Fibroblast of upper back skin (primary cell): Measurements from ENCODE around the gene MAGED4B.
A peak's percentile ranks its signal among the peaks of the same experiment; 100 is the strongest.
"Not testable (repeated sequence)": the region's sequence is repeated elsewhere in the genome, so short reads cannot be mapped to it uniquely, and the experiment has no call there.

Source experiments
- DNase-seq: peaks from one replicate; pipeline ENCODE4 v3.0.0-alpha.2; 2013

MAGED4B gene, protein sequence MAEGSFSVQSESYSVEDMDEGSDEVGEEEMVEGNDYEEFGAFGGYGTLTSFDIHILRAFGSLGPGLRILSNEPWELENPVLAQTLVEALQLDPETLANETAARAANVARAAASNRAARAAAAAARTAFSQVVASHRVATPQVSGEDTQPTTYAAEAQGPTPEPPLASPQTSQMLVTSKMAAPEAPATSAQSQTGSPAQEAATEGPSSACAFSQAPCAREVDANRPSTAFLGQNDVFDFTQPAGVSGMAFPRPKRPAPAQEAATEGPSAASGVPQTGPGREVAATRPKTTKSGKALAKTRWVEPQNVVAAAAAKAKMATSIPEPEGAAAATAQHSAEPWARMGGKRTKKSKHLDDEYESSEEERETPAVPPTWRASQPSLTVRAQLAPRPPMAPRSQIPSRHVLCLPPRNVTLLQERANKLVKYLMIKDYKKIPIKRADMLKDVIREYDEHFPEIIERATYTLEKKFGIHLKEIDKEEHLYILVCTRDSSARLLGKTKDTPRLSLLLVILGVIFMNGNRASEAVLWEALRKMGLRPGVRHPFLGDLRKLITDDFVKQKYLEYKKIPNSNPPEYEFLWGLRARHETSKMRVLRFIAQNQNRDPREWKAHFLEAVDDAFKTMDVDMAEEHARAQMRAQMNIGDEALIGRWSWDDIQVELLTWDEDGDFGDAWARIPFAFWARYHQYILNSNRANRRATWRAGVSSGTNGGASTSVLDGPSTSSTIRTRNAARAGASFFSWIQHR

DNA sequence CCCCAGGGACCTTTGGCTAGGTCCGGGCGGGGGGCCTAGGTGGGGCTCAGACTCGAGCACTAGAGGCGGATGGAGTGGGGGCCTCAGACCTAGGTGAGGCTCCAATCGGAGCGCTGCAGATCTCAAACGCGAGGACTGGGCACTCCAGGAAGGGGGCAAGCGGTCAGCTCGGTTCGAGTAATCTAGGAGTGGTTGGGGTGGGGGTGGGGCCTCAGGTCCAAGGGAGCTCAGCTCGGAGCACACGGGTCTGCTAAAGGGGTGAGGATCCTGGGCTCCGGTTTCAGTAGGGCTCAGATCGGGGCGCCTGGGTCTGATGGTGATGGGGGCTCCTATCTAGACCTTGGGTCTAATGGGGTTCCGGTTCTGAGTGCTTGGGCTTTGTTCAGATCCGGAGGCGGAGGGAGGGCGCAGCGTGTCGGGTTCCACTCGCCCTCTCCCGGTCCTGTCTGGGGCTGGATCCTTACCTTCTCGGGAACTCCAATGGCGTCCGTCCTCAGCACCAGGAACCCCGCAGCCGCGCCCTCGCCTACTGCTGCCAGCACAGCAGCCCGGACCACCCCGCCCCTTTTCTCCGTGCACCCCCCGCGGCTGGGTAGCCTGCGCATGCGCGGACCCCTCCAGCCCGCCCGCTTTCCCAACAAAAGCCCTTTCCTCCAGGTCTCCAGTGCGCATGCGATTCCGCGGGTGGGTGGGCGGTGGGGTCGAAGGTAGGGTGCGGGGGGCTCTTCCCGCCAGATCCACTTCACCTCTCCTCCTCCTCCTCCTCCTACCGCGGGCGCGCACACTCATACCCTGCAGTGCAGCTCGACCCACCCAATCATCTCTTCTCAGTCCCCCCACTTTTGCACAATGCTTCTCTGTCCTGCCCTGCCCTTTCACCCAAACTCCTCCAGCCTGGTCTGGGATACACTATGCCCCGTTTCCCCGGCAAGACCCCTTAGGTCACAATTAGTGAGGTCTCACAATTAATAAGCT, at the start of gene MAGED4B:
Gene MAGED4B, minus strand, starts transcription at position 518 of the 975 bp plus-strand sequence. CDS start 1,011 bp downstream, outside the sequence.
- not testable (repeated sequence) for DNase-seq

DNA sequence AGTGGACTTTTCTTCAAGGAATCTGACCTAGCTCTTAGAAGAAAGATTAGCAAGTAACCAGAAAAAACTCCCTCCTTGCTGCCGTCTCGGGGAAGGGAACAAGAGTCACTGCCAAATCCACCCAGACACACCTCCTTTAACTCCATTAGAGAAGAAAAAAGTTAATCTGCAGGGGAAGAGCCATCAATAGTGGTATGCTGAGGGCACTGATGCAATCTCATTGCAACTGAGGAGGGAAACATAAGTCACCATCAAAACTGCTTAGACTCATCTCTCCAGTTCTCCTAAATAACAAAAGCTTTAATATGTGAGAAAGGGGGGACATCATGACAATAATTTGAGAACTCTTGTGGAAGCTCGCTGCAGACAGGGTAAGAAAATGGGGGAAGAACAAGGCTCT, 49.3 kb upstream of the MAGED4B start:
- DNase-seq, result peak; percentile 17

DNA sequence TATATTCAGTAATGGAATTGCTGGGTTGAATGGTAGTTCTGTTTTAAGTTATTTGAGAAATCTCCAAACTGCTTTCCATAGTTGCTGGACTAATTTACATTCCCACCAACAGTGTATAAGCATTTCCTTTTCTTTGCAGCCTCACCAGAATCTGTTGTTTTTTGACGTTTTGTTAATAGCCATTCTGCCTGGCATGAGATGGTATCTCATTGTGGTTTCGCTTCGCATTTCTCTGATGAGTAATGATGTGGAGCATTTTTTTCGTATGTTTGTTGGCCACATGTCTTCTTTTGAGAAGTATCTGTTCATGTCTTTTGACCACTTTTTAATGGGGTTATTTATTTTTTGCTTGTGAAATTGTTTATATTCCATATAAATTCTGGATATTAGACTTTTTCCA, 13.6 kb upstream of the MAGED4B start:
- DNase-seq, result peak; percentile 5

DNA sequence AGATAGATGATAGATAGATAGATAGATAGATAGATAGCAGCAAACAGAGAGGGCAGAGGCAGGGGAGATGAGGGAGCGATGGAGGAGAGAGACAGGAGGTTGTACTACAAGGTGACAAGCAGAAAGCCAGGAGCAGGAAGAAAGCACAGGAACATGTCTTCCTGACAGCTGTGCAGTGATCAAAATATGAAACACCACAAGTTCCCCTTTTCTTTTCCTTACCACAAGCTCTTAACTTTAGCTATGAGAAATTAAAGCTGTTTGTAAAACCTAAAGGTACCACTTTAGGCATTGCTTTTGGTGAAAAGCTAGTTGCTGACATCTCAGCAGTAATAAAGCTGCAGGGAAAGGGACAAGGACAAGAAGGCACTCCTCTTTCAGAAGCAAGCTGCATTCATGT, 9.1 kb upstream of the MAGED4B start:
- DNase-seq, result no peak

DNA sequence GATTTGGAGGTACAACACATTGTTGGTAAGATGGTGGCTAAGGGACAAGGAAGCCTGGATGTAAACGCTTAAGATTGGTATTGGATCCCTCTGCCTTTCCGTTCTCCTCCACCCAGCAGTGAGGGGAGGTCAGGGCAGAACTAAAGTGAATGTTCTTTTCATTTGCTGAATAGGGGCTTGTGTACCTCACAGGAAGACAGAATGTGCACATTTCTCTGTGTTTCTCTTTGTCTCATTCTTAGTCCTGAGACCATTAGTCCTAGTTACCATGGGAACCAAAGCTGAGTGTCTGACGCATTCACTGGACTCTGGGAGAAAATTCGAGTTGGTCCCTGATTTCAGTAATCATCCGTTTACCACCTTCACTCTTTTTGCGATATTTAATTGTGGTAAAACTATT, 26.7 kb downstream of the MAGED4B start:
- not testable (repeated sequence) for DNase-seq

DNA sequence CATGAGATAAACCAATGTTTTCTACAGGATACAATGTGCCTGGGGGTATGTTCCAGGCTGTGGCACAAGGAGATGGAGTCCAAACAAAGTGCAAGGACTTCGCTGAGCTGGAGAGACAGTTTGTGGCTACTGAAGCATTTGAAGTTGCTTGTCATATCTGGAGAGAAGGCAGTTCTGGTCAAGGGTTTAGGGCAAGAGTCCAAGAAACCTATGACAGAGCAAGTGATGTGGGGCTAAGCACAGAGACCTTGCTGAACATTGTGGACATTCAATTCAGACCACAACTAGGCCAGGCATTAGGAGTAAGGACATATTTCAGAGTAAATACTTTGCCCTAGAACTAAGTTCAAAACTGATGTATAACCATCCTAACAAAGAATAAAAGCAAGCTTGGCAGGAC, 34.8 kb downstream of the MAGED4B start:
- DNase-seq, result no peak

DNA sequence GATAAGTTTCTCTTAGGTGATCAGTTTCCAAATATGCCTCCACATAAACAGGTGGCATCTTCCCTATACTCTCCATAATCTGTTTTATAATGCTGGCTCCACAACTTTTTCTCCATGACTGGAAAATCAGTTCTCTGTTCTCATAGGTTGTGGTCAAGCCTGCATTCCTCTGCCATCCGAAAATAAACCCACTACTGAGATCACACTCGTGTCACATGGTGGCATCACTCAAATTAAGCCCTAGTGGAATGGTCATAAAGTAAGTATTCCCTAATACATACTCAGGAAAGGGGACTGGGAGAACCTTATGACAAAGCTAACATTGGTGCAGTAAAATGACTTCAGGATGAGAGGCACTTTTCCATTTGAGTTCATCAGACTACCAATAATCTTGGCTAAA, 37.6 kb downstream of the MAGED4B start:
- DNase-seq, result no peak

DNA sequence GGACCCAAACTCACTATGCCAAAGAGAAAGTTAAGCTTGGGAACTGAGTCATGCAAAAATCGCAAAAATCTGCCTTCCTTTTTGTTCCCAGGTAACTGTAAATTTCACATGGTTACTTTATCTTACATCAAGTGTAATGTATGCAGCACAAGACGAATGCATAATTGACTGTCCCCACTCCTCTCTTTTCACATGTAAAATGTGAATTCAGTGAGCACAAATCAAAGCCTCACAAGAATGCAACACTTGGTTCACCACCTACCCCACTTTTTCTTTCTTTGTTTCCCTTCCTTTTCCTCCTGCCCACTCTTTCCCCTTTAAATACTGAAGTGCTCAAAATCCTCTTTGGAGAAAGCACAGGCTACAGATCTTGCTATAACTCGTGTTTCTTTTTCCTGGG, 53.2 kb downstream of the MAGED4B start:
- no peak for DNase-seq
